HL-60 (cell line): Measurements from ENCODE around the gene MAP7D3.

Experiments
- GABPA ChIP-seq: IDR thresholded peaks from 2 replicates; pipeline ENCODE4 v1.6.1; 2012; ENCODE audit warnings: low read depth
- POLR2AphosphoS5 ChIP-seq: IDR thresholded peaks from 2 replicates; pipeline ENCODE4 v1.6.1; 2012; ENCODE audit warnings: low read depth
- REST ChIP-seq: IDR thresholded peaks from 2 replicates; pipeline ENCODE4 v1.6.1; 2012; ENCODE audit warnings: low read depth; ENCODE audit not compliant: insufficient replicate concordance
- TF ChIP-seq, protein P1 (sequence below): IDR thresholded peaks from one replicate; pipeline ENCODE4 v1.5.1; 2011; ENCODE audit warnings: low read length, control low read depth, inconsistent platforms; ENCODE audit not compliant: insufficient read depth

DNA sequence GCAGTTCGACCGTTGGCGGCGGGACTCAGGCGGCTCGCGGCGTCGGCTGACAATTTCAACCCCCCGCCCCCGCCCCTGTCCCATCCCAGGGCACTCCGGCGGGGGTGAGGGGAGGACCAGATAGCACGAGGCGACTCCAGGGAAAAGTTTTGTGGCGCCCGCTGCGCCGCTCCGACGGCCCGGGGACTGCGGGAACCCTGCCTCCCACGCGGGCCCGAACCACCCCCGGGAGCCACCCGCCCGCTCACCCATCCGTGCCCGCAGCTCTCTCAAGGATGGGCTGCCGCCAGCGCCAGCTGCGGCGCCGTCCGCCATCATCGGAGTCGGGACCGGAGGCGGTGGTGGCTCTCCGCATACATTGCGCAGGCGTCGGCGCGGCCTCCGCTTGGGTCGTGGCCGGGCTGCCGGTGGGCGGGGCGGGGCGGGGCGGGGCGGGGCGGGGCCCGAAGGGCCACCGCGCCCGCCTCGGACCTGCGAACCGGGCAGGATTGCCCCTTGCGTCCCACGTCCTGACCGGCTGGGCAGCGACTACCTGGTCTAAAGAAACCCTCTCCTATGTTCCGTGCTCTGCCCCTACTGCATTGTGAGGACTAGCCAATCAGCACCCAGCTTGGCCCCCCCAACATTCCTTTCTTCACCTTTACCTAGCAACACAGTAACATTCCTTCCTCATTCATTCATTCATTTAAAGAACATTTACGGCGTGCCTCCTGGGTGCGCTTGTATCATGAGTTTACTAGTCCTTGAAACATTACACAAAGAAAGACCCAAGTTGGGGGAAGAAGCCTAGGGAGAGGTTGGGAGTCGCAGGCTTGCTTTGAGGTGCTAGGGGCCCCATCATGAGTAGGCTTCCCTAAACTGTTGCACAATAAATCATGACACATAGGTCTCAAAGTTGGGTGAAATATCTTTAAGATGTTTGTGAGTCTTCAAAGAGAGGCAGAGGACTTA lies at the start of gene MAP7D3:
- no peak for TF ChIP-seq GABPA
- TF ChIP-seq, protein P1, sequence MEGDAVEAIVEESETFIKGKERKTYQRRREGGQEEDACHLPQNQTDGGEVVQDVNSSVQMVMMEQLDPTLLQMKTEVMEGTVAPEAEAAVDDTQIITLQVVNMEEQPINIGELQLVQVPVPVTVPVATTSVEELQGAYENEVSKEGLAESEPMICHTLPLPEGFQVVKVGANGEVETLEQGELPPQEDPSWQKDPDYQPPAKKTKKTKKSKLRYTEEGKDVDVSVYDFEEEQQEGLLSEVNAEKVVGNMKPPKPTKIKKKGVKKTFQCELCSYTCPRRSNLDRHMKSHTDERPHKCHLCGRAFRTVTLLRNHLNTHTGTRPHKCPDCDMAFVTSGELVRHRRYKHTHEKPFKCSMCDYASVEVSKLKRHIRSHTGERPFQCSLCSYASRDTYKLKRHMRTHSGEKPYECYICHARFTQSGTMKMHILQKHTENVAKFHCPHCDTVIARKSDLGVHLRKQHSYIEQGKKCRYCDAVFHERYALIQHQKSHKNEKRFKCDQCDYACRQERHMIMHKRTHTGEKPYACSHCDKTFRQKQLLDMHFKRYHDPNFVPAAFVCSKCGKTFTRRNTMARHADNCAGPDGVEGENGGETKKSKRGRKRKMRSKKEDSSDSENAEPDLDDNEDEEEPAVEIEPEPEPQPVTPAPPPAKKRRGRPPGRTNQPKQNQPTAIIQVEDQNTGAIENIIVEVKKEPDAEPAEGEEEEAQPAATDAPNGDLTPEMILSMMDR, result no peak
- no peak for TF ChIP-seq POLR2AphosphoS5
- no peak for TF ChIP-seq REST
